ENCODE measurements around the gene GIGYF2.
A peak's percentile ranks its signal among the peaks of the same experiment; 100 is the strongest.

Gene GIGYF2

GRCh38 chr2:232749331-232749730, 52.2 kb downstream of the GIGYF2 start:
- no peak for DNase-seq (ENCODE audit: low read depth in 2 of 2)

- DNase-seq (ENCODE audit: low read depth in 2 of 2): no peak
Measured at GRCh38 chr2:232750135-232750671, 53.1 kb downstream of the GIGYF2 start.

- no peak for DNase-seq (ENCODE audit: low read depth in 2 of 2)
Measured at GRCh38 chr2:232757905-232758304, 60.8 kb downstream of the GIGYF2 start.

- DNase-seq (ENCODE audit: low read depth in 2 of 2): no peak
Measured at GRCh38 chr2:232761301-232761907, 64.3 kb downstream of the GIGYF2 start.

- DNase-seq (ENCODE audit: low read depth in 2 of 2): no peak
Measured at GRCh38 chr2:232767866-232768265, 70.7 kb downstream of the GIGYF2 start.

- DNase-seq (ENCODE audit: low read depth in 2 of 2): no peak
Measured at GRCh38 chr2:232770207-232770606, 73.1 kb downstream of the GIGYF2 start.

- DNase-seq (ENCODE audit: low read depth in 2 of 2): no peak
Measured at GRCh38 chr2:232771870-232772269, 74.7 kb downstream of the GIGYF2 start.

GRCh38 chr2:232772531-232772930, 75.4 kb downstream of the GIGYF2 start:
- DNase-seq (ENCODE audit: low read depth in 2 of 2): no peak

- no peak for DNase-seq (ENCODE audit: low read depth in 2 of 2)
Measured at GRCh38 chr2:232773815-232774214, 76.7 kb downstream of the GIGYF2 start.

GRCh38 chr2:232776435-232776834, 79.3 kb downstream of the GIGYF2 start, which contains the start of gene KCNJ13:
Gene KCNJ13, minus strand, starts transcription at chr2:232776565. Its CDS starts 5,203 bp downstream, at chr2:232771362.
- no peak for DNase-seq (ENCODE audit: low read depth in 2 of 2)

GRCh38 chr2:232777276-232777675, 80.1 kb downstream of the GIGYF2 start:
- DNase-seq (ENCODE audit: low read depth in 2 of 2): no peak

- no peak for DNase-seq (ENCODE audit: low read depth in 2 of 2)
Measured at GRCh38 chr2:232779465-232779864, 82.3 kb downstream of the GIGYF2 start.

- no peak for DNase-seq (ENCODE audit: low read depth in 2 of 2)
Measured at GRCh38 chr2:232779934-232780333, 82.8 kb downstream of the GIGYF2 start.

GRCh38 chr2:232781765-232782164, 84.6 kb downstream of the GIGYF2 start:
- DNase-seq (ENCODE audit: low read depth in 2 of 2): peak in 1 of 2 donors; percentile 19

- DNase-seq (ENCODE audit: low read depth in 2 of 2): no peak
Measured at GRCh38 chr2:232783278-232783677, 86.1 kb downstream of the GIGYF2 start.

- DNase-seq (ENCODE audit: low read depth in 2 of 2): no peak
Measured at GRCh38 chr2:232787806-232788205, 90.7 kb downstream of the GIGYF2 start.

GRCh38 chr2:232789082-232789481, 92.0 kb downstream of the GIGYF2 start:
- DNase-seq (ENCODE audit: low read depth in 2 of 2): no peak

- DNase-seq (ENCODE audit: low read depth in 2 of 2): no peak
Measured at GRCh38 chr2:232791518-232791917, 94.4 kb downstream of the GIGYF2 start.

GRCh38 chr2:232793271-232793670, 96.1 kb downstream of the GIGYF2 start:
- DNase-seq (ENCODE audit: low read depth in 2 of 2): no peak

GRCh38 chr2:232794981-232795380, 97.8 kb downstream of the GIGYF2 start:
- DNase-seq (ENCODE audit: low read depth in 2 of 2): no peak

- no peak for DNase-seq (ENCODE audit: low read depth in 2 of 2)
Measured at GRCh38 chr2:232795920-232796319, 98.8 kb downstream of the GIGYF2 start.

- no peak for DNase-seq (ENCODE audit: low read depth in 2 of 2)
Measured at GRCh38 chr2:232798187-232798586, 101.1 kb downstream of the GIGYF2 start.

GRCh38 chr2:232800166-232800565, 103.0 kb downstream of the GIGYF2 start:
- no peak for DNase-seq (ENCODE audit: low read depth in 2 of 2)

GRCh38 chr2:232802091-232802490, 105.0 kb downstream of the GIGYF2 start:
- DNase-seq (ENCODE audit: low read depth in 2 of 2): no peak

All from activated CD8-positive, alpha-beta memory T cell treated with anti-CD3 and anti-CD28 coated beads for 4 hours (primary cell).